ENCODE results near the gene RNU4-1.

GRCh38 chr12:120284381-120284780 lies 8.7 kb downstream of the RNU4-1 start:
- TF ChIP-seq CTCF (IDR thresholded peaks at IDR 0.05) (no peak), POLR2A (IDR thresholded peaks at IDR 0.05) (no peak)

Measured in body of pancreas (tissue), 4 donors.